Thymus (tissue), 11 donors: ENCODE results near the gene TLE5. TPM values are rescaled to one million over a fixed set of nuclear protein-coding genes. Genes with fewer than 3 reads are reported as not detected.

ENCODE experiments used
- DNase-seq, 9 donors: peaks; one replicate each; pipeline ENCODE4 v3.0.0-alpha.2; 2013; ENCODE audit warnings: low spot score in 9 of 9, low read depth in 6 of 9, missing footprints in 1 of 9
- H3K27ac ChIP-seq, 2 donors: one replicate each; pipeline ENCODE4 v1.5.1; 2013; ENCODE audit warnings: control low read depth in 1 of 2, low read depth in 1 of 2, low read length in 1 of 2, mild to moderate bottlenecking in 1 of 2, moderate library complexity in 1 of 2
- H3K27me3 ChIP-seq, 2 donors: one replicate each; pipeline ENCODE4 v1.5.1; 2013; ENCODE audit warnings: low read length in 1 of 2; ENCODE audit not compliant: control insufficient read depth in 2 of 2, insufficient read depth in 1 of 2
- H3K36me3 ChIP-seq, 2 donors: one replicate each; pipeline ENCODE4 v1.5.1; 2013; ENCODE audit warnings: low read length in 1 of 2, mild to moderate bottlenecking in 1 of 2, moderate library complexity in 1 of 2; ENCODE audit not compliant: control insufficient read depth in 2 of 2, insufficient read depth in 2 of 2
- H3K4me1 ChIP-seq, 2 donors: one replicate each; pipeline ENCODE4 v1.5.1; 2013; ENCODE audit warnings: low read length in 2 of 2; ENCODE audit not compliant: control insufficient read depth in 2 of 2, insufficient read depth in 2 of 2
- H3K4me3 ChIP-seq, 2 donors: one replicate each; pipeline ENCODE4 v1.5.1; 2013; ENCODE audit warnings: low read length in 2 of 2, control low read depth in 1 of 2, mild to moderate bottlenecking in 1 of 2
- H3K9me3 ChIP-seq, 2 donors: one replicate each; pipeline ENCODE4 v1.5.1; 2013; ENCODE audit warnings: low read length in 1 of 2, mild to moderate bottlenecking in 1 of 2; ENCODE audit not compliant: control insufficient read depth in 2 of 2, insufficient read depth in 1 of 2
- WGBS: extraction: QIAGEN DNeasy Blood & Tissue Kit; methylation state at CpG from one replicate; pipeline ENCODE4 v1.1.7; 2013; 5-methylcytosine and 5-hydroxymethylcytosine counted together
- polyA plus RNA-seq: library from polyadenylated mRNA; stranded (reverse); fragments of 200-250 nt; gene quantifications from one replicate; pipeline ENCODE4 v1.2.3, GENCODE V29; 2013
- total RNA-seq: library from RNA; stranded (reverse); fragments of 120-200 nt; gene quantifications from one replicate; pipeline ENCODE4 v1.2.4, GENCODE V29; 2013
- donor health status: healthy.

The TLE5 gene
- total and polyA plus RNA-seq, 2 donors: 302 to 540 TPM

DNA sequence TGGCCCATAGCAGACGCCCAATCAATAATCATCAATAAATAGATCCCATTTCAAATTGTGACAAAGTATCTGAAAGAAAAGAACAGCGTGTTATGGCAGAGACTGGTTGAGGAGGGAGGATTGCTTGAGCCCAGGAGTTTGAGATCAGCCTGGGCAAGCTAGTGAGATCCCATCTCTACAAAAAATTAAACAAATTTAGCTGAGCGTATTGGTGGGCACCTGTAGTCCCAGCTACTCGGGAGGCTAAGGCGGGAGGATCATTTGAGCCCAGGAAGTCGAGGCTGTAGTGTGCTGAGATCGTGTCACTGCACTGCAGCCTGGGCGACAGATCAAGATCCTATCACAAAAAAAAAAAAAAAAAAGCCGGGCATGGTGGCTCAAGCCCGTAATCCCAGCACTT, 25.5 kb upstream of the TLE5 start:
- Histone ChIP-seq H3K36me3 (no peaks in the 10 kb centered on the region), H3K4me1 (no peaks in the 10 kb centered on the region), H3K27ac (no peak overlapping the region), H3K4me3 (no peak overlapping the region), H3K27me3 (peaks cover 0 to 9% of the 10 kb centered on the region in 2 donors), H3K9me3 (no peaks in the 10 kb centered on the region)
- DNase-seq: no peak
- WGBS: 95% methylated on average over 10 of the region's 10 CpGs

DNA sequence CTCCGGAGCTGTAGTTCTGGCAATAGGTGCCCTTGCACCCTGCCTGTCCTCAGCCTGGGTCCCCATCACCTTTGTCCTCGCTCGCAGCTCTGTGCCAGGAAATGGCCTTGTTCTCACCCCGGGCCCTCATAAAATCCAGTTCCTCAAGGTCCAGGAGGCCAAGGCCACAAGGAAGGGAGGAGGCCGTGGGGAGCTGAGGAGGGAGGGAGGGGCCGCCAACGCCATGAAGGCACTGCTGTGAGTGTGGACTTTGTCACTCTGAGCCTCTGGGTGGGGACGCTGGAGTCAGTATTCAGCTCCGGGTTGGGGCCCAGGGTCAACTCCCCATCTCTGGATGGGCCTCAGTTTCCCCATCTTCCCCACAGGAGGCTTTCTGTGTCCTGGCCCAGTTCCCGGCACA, 22.6 kb upstream of the TLE5 start:
- H3K27me3 ChIP-seq: no peaks in the 10 kb centered on the region
- H3K4me1 ChIP-seq: no peaks in the 10 kb centered on the region
- no peaks in the 10 kb centered on the region for H3K9me3 ChIP-seq
- H3K4me3 ChIP-seq: no peak overlapping the region
- no peaks in the 10 kb centered on the region for H3K36me3 ChIP-seq
- DNase-seq: no peak
- no peak overlapping the region for H3K27ac ChIP-seq
- WGBS: 89% methylated on average over 10 of the region's 10 CpGs

DNA sequence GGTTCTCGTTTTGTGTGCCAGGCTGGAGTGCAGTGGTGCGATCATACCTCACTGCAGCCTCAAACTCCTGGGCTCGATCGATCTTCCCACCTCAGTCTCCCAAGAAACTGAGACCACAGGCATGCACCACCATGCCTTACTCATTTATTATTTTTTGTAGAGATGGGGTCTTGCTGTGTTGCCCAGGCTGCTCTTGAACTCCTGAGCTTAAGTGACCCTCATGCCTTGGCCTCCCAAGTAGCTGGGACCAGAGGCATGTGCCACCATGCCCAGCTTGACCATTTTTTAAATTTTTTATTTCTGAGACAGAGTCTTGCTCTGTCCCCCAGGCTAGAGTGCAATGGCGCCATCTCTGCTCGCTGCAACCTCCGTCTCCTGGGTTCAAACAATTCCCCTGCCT, 21.7 kb upstream of the TLE5 start:
- no peaks in the 10 kb centered on the region for H3K9me3 ChIP-seq
- H3K36me3 ChIP-seq: no peaks in the 10 kb centered on the region
- H3K4me3 ChIP-seq: no peak overlapping the region
- no peaks in the 10 kb centered on the region for H3K4me1 ChIP-seq
- no peak for DNase-seq
- no peak overlapping the region for H3K27ac ChIP-seq
- WGBS: 95% methylated on average over 7 of the region's 7 CpGs
- H3K27me3 ChIP-seq: peaks cover 0 to 2% of the 10 kb centered on the region in 2 donors

- H3K4me1 ChIP-seq: no peaks in the 10 kb centered on the region
- WGBS: 97% methylated on average over 10 of the region's 10 CpGs
- H3K4me3 ChIP-seq: no peak overlapping the region
- peaks cover 0 to 2% of the 10 kb centered on the region in 2 donors for H3K27me3 ChIP-seq
- no peak for DNase-seq
- H3K27ac ChIP-seq: no peak overlapping the region
- H3K9me3 ChIP-seq: no peaks in the 10 kb centered on the region
- no peaks in the 10 kb centered on the region for H3K36me3 ChIP-seq
These were observed 20.0 kb upstream of the TLE5 start for GRCh38 chr19:3082331-3082730.

- Histone ChIP-seq H3K4me3 (no peak overlapping the region), H3K9me3 (no peaks in the 10 kb centered on the region), H3K4me1 (peaks cover 0 to 11% of the 10 kb centered on the region in 2 donors), H3K27ac (no peak overlapping the region), H3K36me3 (no peaks in the 10 kb centered on the region), H3K27me3 (peaks cover 0 to 2% of the 10 kb centered on the region in 2 donors)
- DNase-seq: no peak
- WGBS: 90% methylated on average over 12 of the region's 12 CpGs
These were observed 18.0 kb upstream of the TLE5 start for GRCh38 chr19:3080286-3080685.

- Histone ChIP-seq H3K4me1 (peaks cover 0 to 11% of the 10 kb centered on the region in 2 donors), H3K9me3 (no peaks in the 10 kb centered on the region), H3K36me3 (no peaks in the 10 kb centered on the region), H3K27ac (no peak overlapping the region), H3K4me3 (no peak overlapping the region), H3K27me3 (peaks cover 0 to 2% of the 10 kb centered on the region in 2 donors)
- WGBS: 77% methylated on average over 4 of the region's 4 CpGs
- DNase-seq: no peak
These were observed 17.3 kb upstream of the TLE5 start for GRCh38 chr19:3079578-3079977.

DNA sequence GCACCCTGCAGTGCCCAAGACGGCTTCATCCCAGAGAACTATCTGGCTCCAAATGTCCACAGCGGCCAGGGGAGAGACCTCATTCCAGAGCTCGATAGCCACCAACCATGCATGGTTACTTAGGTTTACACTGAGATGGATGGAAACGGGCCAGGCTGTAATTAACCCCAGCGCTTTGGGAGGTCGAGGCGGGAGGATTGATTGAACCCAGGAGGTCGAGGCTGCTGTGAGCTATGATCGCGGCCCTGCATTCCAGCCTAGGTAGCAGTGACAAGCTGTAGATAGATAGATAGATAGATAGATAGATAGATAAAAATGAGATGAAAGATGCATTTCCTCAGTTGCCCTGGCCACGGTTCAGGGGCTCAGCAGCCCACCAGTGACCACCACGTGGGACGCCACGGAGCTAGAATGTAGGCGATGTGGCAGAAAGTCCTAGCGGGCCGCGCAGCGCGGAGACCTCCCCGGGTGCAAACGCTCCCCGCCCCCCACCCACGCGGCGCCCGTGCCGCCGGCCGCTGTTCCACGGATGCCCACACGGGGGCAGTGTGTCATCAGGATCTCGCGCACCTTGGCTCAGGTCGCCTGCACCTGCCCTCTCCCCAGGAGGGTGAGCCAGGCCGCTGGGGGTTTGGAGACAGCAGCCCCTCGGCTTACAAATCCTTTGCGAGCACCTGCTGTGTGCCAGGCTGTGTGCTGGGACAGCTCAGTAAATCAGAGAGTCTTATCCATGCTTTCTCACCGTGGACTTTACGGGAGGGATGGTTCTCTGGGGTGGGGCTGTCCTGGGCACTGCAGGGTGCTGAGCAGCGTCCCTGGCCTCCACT, 13.5 kb upstream of the TLE5 start:
- Histone ChIP-seq H3K4me3 (no peak overlapping the region), H3K4me1 (peaks cover 0 to 11% of the 10 kb centered on the region in 2 donors), H3K9me3 (peaks cover 0 to 3% of the 10 kb centered on the region in 2 donors), H3K36me3 (no peaks in the 10 kb centered on the region), H3K27ac (no peak overlapping the region), H3K27me3 (peaks cover 0 to 2% of the 10 kb centered on the region in 2 donors)
- WGBS: 22% methylated on average over 41 of the region's 41 CpGs
- peak in 4 of 9 donors; percentile 56 to 87 (median 74) for DNase-seq

DNA sequence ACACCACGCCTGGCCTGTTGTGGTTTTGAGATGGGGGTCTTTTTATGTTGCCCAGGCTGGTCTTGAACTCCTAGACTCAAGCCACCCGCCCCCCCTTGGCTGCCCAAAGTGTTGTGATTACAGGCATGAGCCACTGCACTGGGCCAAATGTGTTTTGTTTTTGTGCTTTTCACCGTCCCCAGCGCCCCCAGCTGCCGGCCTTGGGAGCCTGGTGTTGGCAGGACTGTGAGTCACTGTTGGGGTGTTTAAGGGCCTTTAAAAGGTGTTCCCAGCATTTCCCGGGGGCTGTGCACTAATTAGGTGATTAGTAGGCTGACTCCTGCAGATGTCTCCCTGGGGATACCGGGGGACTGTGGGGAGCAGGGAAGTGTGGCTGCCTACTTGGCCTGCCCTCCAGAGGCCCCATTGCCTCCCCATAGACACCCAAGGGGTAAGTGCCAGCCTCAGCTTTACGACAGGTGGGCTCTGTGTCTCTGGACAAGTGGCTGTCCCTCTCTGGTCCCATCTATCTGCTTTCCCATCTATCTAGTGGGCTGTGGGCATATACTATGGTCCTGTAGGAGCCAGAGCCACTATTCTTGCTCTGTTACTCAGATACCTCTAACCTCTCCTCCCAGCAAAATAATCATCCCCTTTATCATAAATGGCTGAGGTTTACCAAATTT, 11.8 kb upstream of the TLE5 start:
- no peaks in the 10 kb centered on the region for H3K36me3 ChIP-seq
- peaks cover 0 to 11% of the 10 kb centered on the region in 2 donors for H3K4me1 ChIP-seq
- no peak overlapping the region for H3K27ac ChIP-seq
- H3K27me3 ChIP-seq: no peaks in the 10 kb centered on the region
- WGBS: 85% methylated on average over 8 of the region's 8 CpGs
- H3K9me3 ChIP-seq: peaks cover 0 to 3% of the 10 kb centered on the region in 2 donors
- no peak for DNase-seq
- no peak overlapping the region for H3K4me3 ChIP-seq

DNA sequence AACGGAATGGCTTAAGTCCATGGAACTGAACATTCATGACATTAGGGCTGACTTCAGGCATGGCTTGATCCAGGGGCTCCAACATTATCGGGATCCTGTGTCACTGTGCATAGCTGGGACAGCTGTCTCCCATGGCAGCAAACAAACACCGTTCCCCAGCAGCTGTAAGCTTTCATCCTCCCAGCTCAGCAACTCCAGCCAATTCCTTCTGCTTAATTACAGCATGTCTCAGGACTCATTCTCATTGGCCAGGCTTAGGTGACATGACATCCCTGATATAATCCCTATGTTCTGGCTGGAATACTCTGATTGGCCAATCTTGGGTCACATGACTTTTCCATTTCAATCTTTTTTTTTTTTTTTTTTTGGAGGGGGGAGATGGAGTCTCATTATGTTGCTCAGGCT, 10.9 kb upstream of the TLE5 start:
- Histone ChIP-seq H3K4me1 (peaks cover 0 to 11% of the 10 kb centered on the region in 2 donors), H3K27ac (no peak overlapping the region), H3K27me3 (no peaks in the 10 kb centered on the region), H3K9me3 (peaks cover 0 to 3% of the 10 kb centered on the region in 2 donors), H3K4me3 (no peak overlapping the region), H3K36me3 (no peaks in the 10 kb centered on the region)
- DNase-seq: no peak
- 74% methylated on average over 3 of the region's 3 CpGs for WGBS
